Mammary epithelial cell (primary cell): ENCODE data around the gene CTAGE9.

Experiments
- CTCF ChIP-seq, 2 donors: IDR thresholded peaks in 1 of 2; conservative IDR thresholded peaks in 1 of 2; 2 replicates each; pipeline ENCODE4 v1.5.1; 2011 to 2012; ENCODE audit warnings: inconsistent platforms in 2 of 2, low read length in 2 of 2, mild to moderate bottlenecking in 2 of 2, control low read depth in 1 of 2, low read depth in 1 of 2; ENCODE audit not compliant: insufficient read depth in 1 of 2; ENCODE audit errors: extremely low read depth in 1 of 2
- EZH2 ChIP-seq: IDR thresholded peaks from 2 replicates; pipeline ENCODE4 v1.6.1; 2012; ENCODE audit warnings: low read length, inconsistent platforms, borderline replicate concordance

GRCh38 chr6:131663578-131664165 is 47.1 kb downstream of the CTAGE9 start:
- TF ChIP-seq CTCF (conservative IDR thresholded peaks at IDR 0.05 in 1 of 2, IDR thresholded peaks at IDR 0.05 in 1 of 2; ENCODE audit: extremely low read depth in 1 of 2, insufficient read depth in 1 of 2, low read depth in 1 of 2, low read length in 2 of 2) (no peak), EZH2 (no peak)
